Measurements from ENCODE around the gene RNF141.

The RNF141 gene

DNA sequence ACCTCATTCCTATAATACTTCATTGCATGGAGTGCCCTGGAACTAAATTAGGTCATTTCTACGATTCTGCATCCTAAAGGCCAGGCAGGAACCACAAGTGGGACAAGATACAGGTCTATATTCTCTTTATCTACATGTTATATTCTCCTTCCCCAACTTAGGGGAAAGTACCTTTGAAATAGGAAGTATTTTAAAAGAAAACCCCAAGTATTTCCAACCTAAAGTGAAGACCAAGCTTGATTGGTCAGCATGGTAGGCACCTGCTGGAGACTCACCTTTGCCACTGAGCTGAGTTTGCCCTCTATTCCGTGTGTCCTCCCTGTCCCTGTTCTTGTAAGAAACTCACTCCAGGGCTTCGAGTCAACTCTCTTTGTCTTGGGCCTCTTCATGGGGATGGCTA lies 38.7 kb upstream of the RNF141 start:
- no peaks in the 10 kb centered on the region for H3K79me1 ChIP-seq (replicated peaks; ENCODE audit: low read length, poor library complexity, severe bottlenecking)
- H3K27me3 ChIP-seq (ENCODE audit: control insufficient read depth in 1 of 2, insufficient read depth in 1 of 2, low read length in 2 of 2), result no peaks in the 10 kb centered on the region
- H3K36me3 ChIP-seq (ENCODE audit: control insufficient read depth in 1 of 2, insufficient read depth in 2 of 2, low read depth in 1 of 2, low read length in 2 of 2), result peaks cover 4 to 78% of the 10 kb centered on the region in 2 experiments
- WGBS, result 97% methylated on average over 3 of the region's 3 CpGs
- H3K14ac ChIP-seq (ENCODE audit: low read length in 2 of 2), result no peak overlapping the region
- H2AFZ ChIP-seq (ENCODE audit: low read depth, low read length), result no peak overlapping the region
- no peak overlapping the region for H2AK5ac ChIP-seq (ENCODE audit: low read length, severe bottlenecking)
- peak overlapping the region; percentile 48 to 52 for H3K18ac ChIP-seq (ENCODE audit: low read depth in 1 of 2, low read length in 2 of 2)
- H2BK120ac ChIP-seq (ENCODE audit: low read depth, low read length), result no peak overlapping the region
- no peak overlapping the region for H3K27ac ChIP-seq (ENCODE audit: low read length, poor library complexity, severe bottlenecking)
- no peak overlapping the region for H4K91ac ChIP-seq (ENCODE audit: low read length)
- no peak overlapping the region for H3K9ac ChIP-seq (ENCODE audit: low read length)
- no peak overlapping the region for H4K8ac ChIP-seq (ENCODE audit: low read length)
- peak overlapping the region; percentile 46 to 50 for H2BK12ac ChIP-seq (ENCODE audit: low read length in 2 of 2)
- no peak overlapping the region for H3K4me3 ChIP-seq (ENCODE audit: insufficient read depth in 1 of 2, low read depth in 1 of 2, low read length in 2 of 2)
- peak overlapping the region in 1 of 2 experiments; percentile 35 for H3K4ac ChIP-seq (ENCODE audit: low read depth in 1 of 2, low read length in 2 of 2)
- H3K4me1 ChIP-seq (ENCODE audit: control insufficient read depth, insufficient read depth, low read depth, low read length), result peaks cover 1% of the 10 kb centered on the region
- H3K9me3 ChIP-seq (ENCODE audit: control insufficient read depth, low read length), result no peaks in the 10 kb centered on the region
- DNase-seq, result no peak
- no peak overlapping the region for H3K23ac ChIP-seq (ENCODE audit: low read length in 2 of 2)
- no peak overlapping the region for H3K4me2 ChIP-seq (ENCODE audit: low read length, poor library complexity, severe bottlenecking)
- H2BK5ac ChIP-seq (ENCODE audit: low read depth, low read length, poor library complexity, severe bottlenecking), result no peak overlapping the region
- H2BK15ac ChIP-seq (ENCODE audit: low read depth, poor library complexity, severe bottlenecking), result no peak overlapping the region

- H3K9ac ChIP-seq (ENCODE audit: low read length), result no peak overlapping the region
- no peak overlapping the region for H3K4ac ChIP-seq (ENCODE audit: low read depth in 1 of 2, low read length in 2 of 2)
- no peak overlapping the region for H3K18ac ChIP-seq (ENCODE audit: low read depth in 1 of 2, low read length in 2 of 2)
- no peak overlapping the region for H2BK5ac ChIP-seq (ENCODE audit: low read depth, low read length, poor library complexity, severe bottlenecking)
- peaks cover 0 to 76% of the 10 kb centered on the region in 2 experiments for H3K36me3 ChIP-seq (ENCODE audit: control insufficient read depth in 1 of 2, insufficient read depth in 2 of 2, low read depth in 1 of 2, low read length in 2 of 2)
- no peak overlapping the region for H4K8ac ChIP-seq (ENCODE audit: low read length)
- WGBS, result 91% methylated on average over 4 of the region's 4 CpGs
- no peaks in the 10 kb centered on the region for H3K27me3 ChIP-seq (ENCODE audit: control insufficient read depth in 1 of 2, insufficient read depth in 1 of 2, low read length in 2 of 2)
- no peak overlapping the region for H2BK15ac ChIP-seq (ENCODE audit: low read depth, poor library complexity, severe bottlenecking)
- H2BK12ac ChIP-seq (ENCODE audit: low read length in 2 of 2), result peak overlapping the region in 1 of 2 experiments; percentile 59
- no peaks in the 10 kb centered on the region for H3K79me1 ChIP-seq (replicated peaks; ENCODE audit: low read length, poor library complexity, severe bottlenecking)
- H3K23ac ChIP-seq (ENCODE audit: low read length in 2 of 2), result no peak overlapping the region
- no peak overlapping the region for H3K4me2 ChIP-seq (ENCODE audit: low read length, poor library complexity, severe bottlenecking)
- no peak overlapping the region for H3K27ac ChIP-seq (ENCODE audit: low read length, poor library complexity, severe bottlenecking)
- no peaks in the 10 kb centered on the region for H3K9me3 ChIP-seq (ENCODE audit: control insufficient read depth, low read length)
- no peak overlapping the region for H2AFZ ChIP-seq (ENCODE audit: low read depth, low read length)
- no peaks in the 10 kb centered on the region for H3K4me1 ChIP-seq (ENCODE audit: control insufficient read depth, insufficient read depth, low read depth, low read length)
- no peak overlapping the region for H4K91ac ChIP-seq (ENCODE audit: low read length)
- no peak overlapping the region for H2BK120ac ChIP-seq (ENCODE audit: low read depth, low read length)
- H2AK5ac ChIP-seq (ENCODE audit: low read length, severe bottlenecking), result no peak overlapping the region
- H3K4me3 ChIP-seq (ENCODE audit: insufficient read depth in 1 of 2, low read depth in 1 of 2, low read length in 2 of 2), result no peak overlapping the region
- DNase-seq, result no peak
- H3K14ac ChIP-seq (ENCODE audit: low read length in 2 of 2), result no peak overlapping the region
These were observed 35.0 kb upstream of the RNF141 start for GRCh38 chr11:10576035-10576398.

DNA sequence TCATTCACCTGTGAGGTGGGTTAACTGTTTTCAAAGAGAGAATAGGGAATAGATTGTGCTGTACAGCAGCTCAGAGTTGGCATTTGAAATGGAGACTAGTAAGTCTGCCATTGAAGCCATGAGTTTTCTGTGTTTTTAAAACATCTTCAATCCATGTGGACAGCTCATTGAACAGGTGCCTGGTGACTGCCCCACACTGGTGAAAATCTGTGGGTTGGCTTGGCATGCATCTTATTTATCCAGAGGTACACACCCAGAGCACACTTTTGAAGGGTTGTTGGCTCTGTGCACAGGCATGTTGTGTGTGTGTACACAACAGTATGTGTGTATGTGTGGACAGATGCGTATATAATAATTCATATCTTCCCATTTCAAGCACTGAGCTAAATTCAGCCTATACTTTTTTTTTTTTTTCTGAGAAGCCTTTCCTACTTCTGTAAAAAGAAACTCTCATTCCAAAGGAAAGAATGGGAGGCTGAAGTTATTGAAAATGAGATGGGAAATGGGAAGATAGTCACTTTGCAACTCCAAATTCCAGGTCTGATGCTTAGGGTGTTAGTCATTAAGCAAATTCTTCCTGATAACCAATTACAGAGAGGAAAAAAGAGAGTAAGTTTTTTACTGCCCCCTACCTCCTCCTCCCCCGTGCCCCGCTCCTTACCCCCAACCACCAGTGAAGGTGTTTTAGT lies 34.5 kb upstream of the RNF141 start:
- Histone ChIP-seq H2AFZ (ENCODE audit: low read depth, low read length) (no peak overlapping the region), H3K27ac (ENCODE audit: low read length, poor library complexity, severe bottlenecking) (no peak overlapping the region), H3K9ac (ENCODE audit: low read length) (no peak overlapping the region), H4K91ac (ENCODE audit: low read length) (no peak overlapping the region), H3K4me3 (ENCODE audit: insufficient read depth in 1 of 2, low read depth in 1 of 2, low read length in 2 of 2) (no peak overlapping the region), H3K14ac (ENCODE audit: low read length in 2 of 2) (no peak overlapping the region), H3K27me3 (ENCODE audit: control insufficient read depth in 1 of 2, insufficient read depth in 1 of 2, low read length in 2 of 2) (no peaks in the 10 kb centered on the region), H3K18ac (ENCODE audit: low read depth in 1 of 2, low read length in 2 of 2) (no peak overlapping the region), H3K9me3 (ENCODE audit: control insufficient read depth, low read length) (no peaks in the 10 kb centered on the region), H3K23ac (ENCODE audit: low read length in 2 of 2) (no peak overlapping the region), H2AK5ac (ENCODE audit: low read length, severe bottlenecking) (no peak overlapping the region), H3K4me1 (ENCODE audit: control insufficient read depth, insufficient read depth, low read depth, low read length) (no peaks in the 10 kb centered on the region), H2BK120ac (ENCODE audit: low read depth, low read length) (no peak overlapping the region), H3K36me3 (ENCODE audit: control insufficient read depth in 1 of 2, insufficient read depth in 2 of 2, low read depth in 1 of 2, low read length in 2 of 2) (peaks cover 0 to 70% of the 10 kb centered on the region in 2 experiments), H3K4ac (ENCODE audit: low read depth in 1 of 2, low read length in 2 of 2) (no peak overlapping the region), H3K79me1 (replicated peaks; ENCODE audit: low read length, poor library complexity, severe bottlenecking) (no peaks in the 10 kb centered on the region), H2BK5ac (ENCODE audit: low read depth, low read length, poor library complexity, severe bottlenecking) (no peak overlapping the region), H2BK15ac (ENCODE audit: low read depth, poor library complexity, severe bottlenecking) (no peak overlapping the region), H3K4me2 (ENCODE audit: low read length, poor library complexity, severe bottlenecking) (no peak overlapping the region), H2BK12ac (ENCODE audit: low read length in 2 of 2) (no peak overlapping the region), H4K8ac (ENCODE audit: low read length) (no peak overlapping the region)
- WGBS, result 72% methylated on average over 2 of the region's 3 CpGs
- no peak for DNase-seq

DNA sequence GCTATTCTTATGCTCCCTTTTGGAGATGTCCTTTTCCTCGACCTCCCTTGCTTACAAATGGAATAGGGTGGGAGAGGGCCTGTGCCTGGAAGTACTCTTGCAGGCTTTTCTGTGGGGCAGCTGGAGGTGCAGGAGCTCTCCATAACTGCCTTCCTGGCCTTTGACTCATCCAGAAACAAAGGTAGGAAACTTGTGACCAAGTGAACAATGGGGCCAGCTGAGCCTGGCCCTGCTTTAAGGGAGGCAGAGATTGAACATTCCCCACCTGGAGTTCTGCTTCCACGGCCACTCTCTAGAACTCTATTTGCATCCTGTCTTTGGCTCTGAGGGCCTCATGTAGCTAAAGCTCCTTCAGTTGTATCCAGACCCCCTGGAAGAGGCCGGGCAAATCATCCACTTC lies 32.6 kb upstream of the RNF141 start:
- Histone ChIP-seq H2BK5ac (ENCODE audit: low read depth, low read length, poor library complexity, severe bottlenecking) (no peak overlapping the region), H3K4me3 (ENCODE audit: insufficient read depth in 1 of 2, low read depth in 1 of 2, low read length in 2 of 2) (no peak overlapping the region), H3K23ac (ENCODE audit: low read length in 2 of 2) (no peak overlapping the region), H2BK15ac (ENCODE audit: low read depth, poor library complexity, severe bottlenecking) (no peak overlapping the region), H3K18ac (ENCODE audit: low read depth in 1 of 2, low read length in 2 of 2) (peak overlapping the region in 1 of 2 experiments; percentile 21), H4K8ac (ENCODE audit: low read length) (no peak overlapping the region), H3K9me3 (ENCODE audit: control insufficient read depth, low read length) (no peaks in the 10 kb centered on the region), H2AK5ac (ENCODE audit: low read length, severe bottlenecking) (no peak overlapping the region), H3K27me3 (ENCODE audit: control insufficient read depth in 1 of 2, insufficient read depth in 1 of 2, low read length in 2 of 2) (no peaks in the 10 kb centered on the region), H4K91ac (ENCODE audit: low read length) (no peak overlapping the region), H3K4me1 (ENCODE audit: control insufficient read depth, insufficient read depth, low read depth, low read length) (no peaks in the 10 kb centered on the region), H2AFZ (ENCODE audit: low read depth, low read length) (no peak overlapping the region), H3K27ac (ENCODE audit: low read length, poor library complexity, severe bottlenecking) (no peak overlapping the region), H2BK12ac (ENCODE audit: low read length in 2 of 2) (peak overlapping the region in 1 of 2 experiments; percentile 23), H3K9ac (ENCODE audit: low read length) (no peak overlapping the region), H3K4me2 (ENCODE audit: low read length, poor library complexity, severe bottlenecking) (no peak overlapping the region), H3K14ac (ENCODE audit: low read length in 2 of 2) (no peak overlapping the region), H3K79me1 (replicated peaks; ENCODE audit: low read length, poor library complexity, severe bottlenecking) (no peaks in the 10 kb centered on the region), H3K36me3 (ENCODE audit: control insufficient read depth in 1 of 2, insufficient read depth in 2 of 2, low read depth in 1 of 2, low read length in 2 of 2) (peaks cover 0 to 51% of the 10 kb centered on the region in 2 experiments), H3K4ac (ENCODE audit: low read depth in 1 of 2, low read length in 2 of 2) (no peak overlapping the region), H2BK120ac (ENCODE audit: low read depth, low read length) (peak overlapping the region; percentile 19)
- WGBS, result 85% methylated on average over 3 of the region's 3 CpGs
- no peak for DNase-seq

All from mesenchymal stem cell (in vitro differentiated cells and primary cell).